Subcutaneous abdominal adipose tissue (tissue), 5 donors: Measurements from ENCODE around the gene LAMA2.
"Not testable (repeated sequence)": the region's sequence is repeated elsewhere in the genome, so short reads cannot be mapped to it uniquely, and the experiment has no call there.

Source experiments
- H3K27ac ChIP-seq: one replicate; pipeline ENCODE4 v1.7.0; 2013; ENCODE audit warnings: low read depth, mild to moderate bottlenecking, inconsistent platforms, low read length, moderate library complexity
- H3K27me3 ChIP-seq, 5 donors: one replicate each; pipeline ENCODE4 v1.7.0; 2013; ENCODE audit warnings: low read length in 5 of 5, inconsistent platforms in 1 of 5; ENCODE audit not compliant: control insufficient read depth in 5 of 5, insufficient read depth in 4 of 5
- H3K36me3 ChIP-seq, 5 donors: one replicate each; pipeline ENCODE4 v1.7.0; 2013; ENCODE audit warnings: low read length in 5 of 5; ENCODE audit not compliant: control insufficient read depth in 5 of 5, insufficient read depth in 5 of 5
- H3K4me1 ChIP-seq, 5 donors: one replicate each; pipeline ENCODE4 v1.7.0; 2013; ENCODE audit warnings: low read length in 5 of 5, mild to moderate bottlenecking in 3 of 5, moderate library complexity in 1 of 5; ENCODE audit not compliant: control insufficient read depth in 5 of 5, insufficient read depth in 5 of 5
- H3K4me3 ChIP-seq, 5 donors: one replicate each; pipeline ENCODE4 v1.7.0; 2013; ENCODE audit warnings: low read length in 5 of 5, low read depth in 1 of 5
- H3K9ac ChIP-seq, 5 donors: one replicate each; pipeline ENCODE4 v1.7.0; 2013; ENCODE audit warnings: low read length in 5 of 5, mild to moderate bottlenecking in 4 of 5, moderate library complexity in 3 of 5
- H3K9me3 ChIP-seq, 5 donors: one replicate each; pipeline ENCODE4 v1.7.0; 2013; ENCODE audit warnings: low read length in 5 of 5; ENCODE audit not compliant: control insufficient read depth in 5 of 5
- donor health status: healthy.
- donor health status: healthy.
- donor health status: healthy.
- donor health status: healthy.
- donor health status: healthy.

The LAMA2 gene

GRCh38 chr6:129141499-129141898 is 258.6 kb downstream of the LAMA2 start:
- Histone ChIP-seq H3K4me3 (no peak overlapping the region), H3K4me1 (peaks cover 2 to 17% (median 6%) of the 10 kb centered on the region in 5 donors), H3K9me3 (no peaks in the 10 kb centered on the region), H3K27me3 (no peaks in the 10 kb centered on the region), H3K9ac (no peak overlapping the region), H3K27ac (peak overlapping the region; percentile 61), H3K36me3 (peaks cover 0 to 3% (median 0%) of the 10 kb centered on the region in 5 donors)

GRCh38 chr6:129146902-129147301 is 264.0 kb downstream of the LAMA2 start:
- Histone ChIP-seq H3K36me3 (peaks cover 0 to 3% (median 0%) of the 10 kb centered on the region in 5 donors), H3K27me3 (no peaks in the 10 kb centered on the region), H3K4me3 (no peak overlapping the region), H3K9ac (no peak overlapping the region), H3K27ac (no peak overlapping the region), H3K9me3 (no peaks in the 10 kb centered on the region), H3K4me1 (peaks cover 0 to 4% (median 0%) of the 10 kb centered on the region in 5 donors)

GRCh38 chr6:129150507-129150906 is 267.6 kb downstream of the LAMA2 start:
- H3K9me3 ChIP-seq = no peaks in the 10 kb centered on the region
- no peaks in the 10 kb centered on the region for H3K36me3 ChIP-seq
- H3K27ac ChIP-seq = no peak overlapping the region
- peaks cover 0 to 4% (median 0%) of the 10 kb centered on the region in 5 donors for H3K4me1 ChIP-seq
- no peaks in the 10 kb centered on the region for H3K27me3 ChIP-seq
- no peak overlapping the region for H3K9ac ChIP-seq
- no peak overlapping the region for H3K4me3 ChIP-seq

GRCh38 chr6:129153257-129153656 is 270.3 kb downstream of the LAMA2 start:
- no peaks in the 10 kb centered on the region for H3K36me3 ChIP-seq
- H3K9ac ChIP-seq = no peak overlapping the region
- no peaks in the 10 kb centered on the region for H3K9me3 ChIP-seq
- H3K4me3 ChIP-seq = no peak overlapping the region
- peaks cover 0 to 4% (median 0%) of the 10 kb centered on the region in 5 donors for H3K4me1 ChIP-seq
- no peak overlapping the region for H3K27ac ChIP-seq
- H3K27me3 ChIP-seq = no peaks in the 10 kb centered on the region

- not testable (repeated sequence) for H3K27ac ChIP-seq, H3K4me3 ChIP-seq, H3K9ac ChIP-seq, H3K4me1 ChIP-seq, H3K9me3 ChIP-seq, H3K27me3 ChIP-seq, H3K36me3 ChIP-seq
These were observed 276.3 kb downstream of the LAMA2 start for GRCh38 chr6:129159242-129159641.

GRCh38 chr6:129162605-129163004 is 279.7 kb downstream of the LAMA2 start:
- Histone ChIP-seq H3K9me3 (no peaks in the 10 kb centered on the region), H3K4me3 (no peak overlapping the region), H3K36me3 (peaks cover 0 to 2% (median 0%) of the 10 kb centered on the region in 5 donors), H3K27me3 (no peaks in the 10 kb centered on the region), H3K9ac (no peak overlapping the region), H3K27ac (no peak overlapping the region), H3K4me1 (no peaks in the 10 kb centered on the region)

- H3K4me1 ChIP-seq = no peaks in the 10 kb centered on the region
- H3K27me3 ChIP-seq = no peaks in the 10 kb centered on the region
- no peak overlapping the region for H3K27ac ChIP-seq
- no peak overlapping the region for H3K9ac ChIP-seq
- H3K9me3 ChIP-seq = no peaks in the 10 kb centered on the region
- no peak overlapping the region for H3K4me3 ChIP-seq
- H3K36me3 ChIP-seq = peaks cover 0 to 2% (median 0%) of the 10 kb centered on the region in 5 donors
These were observed 280.6 kb downstream of the LAMA2 start for GRCh38 chr6:129163551-129163950.

- Histone ChIP-seq H3K27ac (no peak overlapping the region), H3K4me3 (no peak overlapping the region), H3K4me1 (no peaks in the 10 kb centered on the region), H3K27me3 (no peaks in the 10 kb centered on the region), H3K36me3 (peaks cover 0 to 2% (median 0%) of the 10 kb centered on the region in 5 donors), H3K9ac (no peak overlapping the region), H3K9me3 (no peaks in the 10 kb centered on the region)
These were observed 281.1 kb downstream of the LAMA2 start for GRCh38 chr6:129164032-129164431.

GRCh38 chr6:129172279-129172995 is 289.5 kb downstream of the LAMA2 start:
- not testable (repeated sequence) for H3K9me3 ChIP-seq, H3K27ac ChIP-seq, H3K27me3 ChIP-seq, H3K4me3 ChIP-seq, H3K9ac ChIP-seq, H3K36me3 ChIP-seq, H3K4me1 ChIP-seq

- Histone ChIP-seq H3K27ac (no peak overlapping the region), H3K27me3 (no peaks in the 10 kb centered on the region), H3K4me3 (no peak overlapping the region), H3K4me1 (peaks cover 0 to 6% (median 0%) of the 10 kb centered on the region in 5 donors), H3K9me3 (no peaks in the 10 kb centered on the region), H3K9ac (no peak overlapping the region), H3K36me3 (no peaks in the 10 kb centered on the region)
These were observed 292.1 kb downstream of the LAMA2 start for GRCh38 chr6:129175066-129175465.
